SK-N-SH treated with all-trans-retinoic acid at 6 μM for 48 hours (cell line): ENCODE results near the gene ATF6.

Experiments
- ARNTL ChIP-seq: fragments of 450-650 bp; formaldehyde crosslinking; IDR thresholded peaks from 2 replicates; pipeline ENCODE4 v1.5.0; 2020; ENCODE audit warnings: low read depth, mild to moderate bottlenecking, moderate library complexity, borderline replicate concordance
- CREB5 ChIP-seq: fragments of 250-450 bp; sonication (Bioruptor Pico); IDR thresholded peaks from 2 replicates; pipeline ENCODE4 v1.5.1; 2020; ENCODE audit warnings: low read depth, mild to moderate bottlenecking, moderate library complexity
- RARB ChIP-seq: fragments of 250-450 bp; sonication (Bioruptor Pico); IDR thresholded peaks from 2 replicates; pipeline ENCODE4 v1.8.0; 2021; ENCODE audit warnings: mild to moderate bottlenecking, moderate library complexity
- ZFP30 ChIP-seq: fragments of 450-650 bp; formaldehyde crosslinking; IDR thresholded peaks from 2 replicates; pipeline ENCODE4 v1.5.0; 2022; ENCODE audit warnings: mild to moderate bottlenecking, moderate library complexity

- TF ChIP-seq CREB5 (CRISPR knock-in tag) (no peak), ZFP30 (no peak), RARB (no peak), ARNTL (CRISPR knock-in tag) (no peak)
Observed at GRCh38 chr1:161838885-161839284, 72.8 kb downstream of the ATF6 start.
